Measurements from ENCODE around the gene NRG2. TPM values are rescaled to one million over a fixed set of nuclear protein-coding genes. Genes with fewer than 3 reads are reported as not detected.

Gene NRG2
- total RNA-seq, 6 donors from 2014 or later = 0.46 to 4.2 (median 1.5) TPM

- Histone ChIP-seq H3K9me3 (no peaks in the 10 kb centered on the region), H3K4me1 (peaks cover 0 to 3% (median 0%) of the 10 kb centered on the region in 4 donors), H3K4me3 (no peak overlapping the region), H3K27ac (no peak overlapping the region), H3K36me3 (no peaks in the 10 kb centered on the region), H3K27me3 (no peaks in the 10 kb centered on the region)
- no peak for ATAC-seq (ENCODE audit: low FRiP score in 2 of 2)
- 80% methylated on average over 2 of the region's 2 CpGs; no CpG with 5 or more reads in 1 of the 2 donors for WGBS, 2 donors
- DNase-seq = no peak
- no peak for TF ChIP-seq CTCF (IDR thresholded peaks at IDR 0.05)
- TF ChIP-seq POLR2A (IDR thresholded peaks at IDR 0.05) = no peak
- TF ChIP-seq EP300 (IDR thresholded peaks at IDR 0.05) = no peak
- TF ChIP-seq POLR2AphosphoS5 (IDR thresholded peaks at IDR 0.05) = no peak
These were observed 92.7 kb downstream of the NRG2 start for GRCh38 chr5:139950436-139950835.

GRCh38 chr5:139949710-139950109, 93.4 kb downstream of the NRG2 start:
- Histone ChIP-seq H3K36me3 (no peaks in the 10 kb centered on the region), H3K27me3 (no peaks in the 10 kb centered on the region), H3K4me1 (peaks cover 0 to 3% (median 0%) of the 10 kb centered on the region in 4 donors), H3K27ac (no peak overlapping the region), H3K4me3 (no peak overlapping the region), H3K9me3 (no peaks in the 10 kb centered on the region)
- WGBS, 2 donors = 68 to 78% methylated on average over 1 of the region's 1 CpG
- ATAC-seq (ENCODE audit: low FRiP score in 2 of 2) (no peak), DNase-seq (peak in 1 of 2 donors; percentile 44)
- TF ChIP-seq POLR2AphosphoS5 (IDR thresholded peaks at IDR 0.05) (no peak), CTCF (IDR thresholded peaks at IDR 0.05) (no peak), EP300 (IDR thresholded peaks at IDR 0.05) (no peak), POLR2A (IDR thresholded peaks at IDR 0.05) (no peak)

- no peak for TF ChIP-seq POLR2AphosphoS5 (IDR thresholded peaks at IDR 0.05)
- TF ChIP-seq EP300 (IDR thresholded peaks at IDR 0.05) = no peak
- no peak for TF ChIP-seq POLR2A (IDR thresholded peaks at IDR 0.05)
- TF ChIP-seq CTCF (IDR thresholded peaks at IDR 0.05) = no peak
- DNase-seq (no peak), ATAC-seq (ENCODE audit: low FRiP score in 2 of 2) (no peak)
- no peak overlapping the region for H3K27ac ChIP-seq
- H3K4me3 ChIP-seq = no peak overlapping the region
- no peaks in the 10 kb centered on the region for H3K36me3 ChIP-seq
- H3K4me1 ChIP-seq = peaks cover 0 to 3% (median 0%) of the 10 kb centered on the region in 4 donors
- peaks cover under 1 to 5% (median 3%) of the 10 kb centered on the region in 4 donors for H3K9me3 ChIP-seq
- H3K27me3 ChIP-seq = no peaks in the 10 kb centered on the region
These were observed 95.4 kb downstream of the NRG2 start for GRCh38 chr5:139947727-139948126.

- ATAC-seq (ENCODE audit: low FRiP score in 2 of 2) = no peak
- Histone ChIP-seq H3K36me3 (no peaks in the 10 kb centered on the region), H3K4me1 (peaks cover 0 to 3% (median 0%) of the 10 kb centered on the region in 4 donors), H3K9me3 (peaks cover 3 to 12% (median 7%) of the 10 kb centered on the region in 4 donors), H3K4me3 (no peak overlapping the region), H3K27ac (no peak overlapping the region), H3K27me3 (no peaks in the 10 kb centered on the region)
- DNase-seq = no peak
- no peak for TF ChIP-seq CTCF (IDR thresholded peaks at IDR 0.05)
- 42 to 50% methylated on average over 1 of the region's 1 CpG for WGBS, 2 donors
These were observed 96.7 kb downstream of the NRG2 start for GRCh38 chr5:139946440-139946839.

GRCh38 chr5:139946006-139946405, 97.1 kb downstream of the NRG2 start:
- Histone ChIP-seq H3K27ac (no peak overlapping the region), H3K27me3 (no peaks in the 10 kb centered on the region), H3K4me3 (no peak overlapping the region), H3K9me3 (peaks cover 3 to 12% (median 7%) of the 10 kb centered on the region in 4 donors), H3K4me1 (peaks cover 0 to 3% (median 0%) of the 10 kb centered on the region in 4 donors), H3K36me3 (no peaks in the 10 kb centered on the region)
- no peak for DNase-seq
- 83 to 87% methylated on average over 3 of the region's 3 CpGs for WGBS, 2 donors
- TF ChIP-seq EP300 (IDR thresholded peaks at IDR 0.05) (no peak), POLR2A (IDR thresholded peaks at IDR 0.05) (no peak), CTCF (IDR thresholded peaks at IDR 0.05) (no peak), POLR2AphosphoS5 (IDR thresholded peaks at IDR 0.05) (no peak)
- ATAC-seq (ENCODE audit: low FRiP score in 2 of 2) = no peak
